ENCODE results near the gene SLC26A11. TPM values are rescaled to one million over a fixed set of nuclear protein-coding genes. Genes with fewer than 3 reads are reported as not detected.

Gene SLC26A11
- total and polyA plus RNA-seq, 2 of the 13 experiments (the other 11 are each of a cell fraction or from before 2014, with no cell fraction given): 8.7 to 13.2 TPM

DNA sequence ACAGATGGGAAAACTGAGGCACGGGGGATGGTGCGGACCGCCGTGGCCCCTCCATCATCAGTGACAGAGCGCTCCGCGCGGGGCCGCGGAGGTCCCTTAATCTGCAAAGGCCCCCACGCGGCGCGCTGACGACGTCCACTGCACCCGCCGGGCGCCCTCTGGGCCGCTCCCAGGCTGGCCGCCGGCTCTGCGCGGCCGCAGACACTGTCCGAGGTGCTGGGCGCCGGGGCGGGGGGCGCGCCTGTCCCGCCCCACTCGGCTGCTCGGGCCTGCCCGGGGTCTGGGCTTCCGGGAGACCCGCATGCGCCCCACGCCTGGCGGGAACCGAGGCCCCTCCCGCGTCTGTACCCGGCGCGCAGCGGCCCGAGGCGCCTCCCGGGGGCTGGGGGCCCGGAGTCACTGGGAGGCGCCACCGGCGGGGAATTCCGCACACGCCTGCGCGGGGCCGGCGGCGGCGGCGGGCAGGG is 39.9 kb downstream of the SLC26A11 start (continued):
- TF ChIP-seq ZFP41 (CRISPR knock-in tag; IDR thresholded peaks at IDR 0.05; ENCODE audit: borderline replicate concordance): no peak
- TF ChIP-seq, protein P1, sequence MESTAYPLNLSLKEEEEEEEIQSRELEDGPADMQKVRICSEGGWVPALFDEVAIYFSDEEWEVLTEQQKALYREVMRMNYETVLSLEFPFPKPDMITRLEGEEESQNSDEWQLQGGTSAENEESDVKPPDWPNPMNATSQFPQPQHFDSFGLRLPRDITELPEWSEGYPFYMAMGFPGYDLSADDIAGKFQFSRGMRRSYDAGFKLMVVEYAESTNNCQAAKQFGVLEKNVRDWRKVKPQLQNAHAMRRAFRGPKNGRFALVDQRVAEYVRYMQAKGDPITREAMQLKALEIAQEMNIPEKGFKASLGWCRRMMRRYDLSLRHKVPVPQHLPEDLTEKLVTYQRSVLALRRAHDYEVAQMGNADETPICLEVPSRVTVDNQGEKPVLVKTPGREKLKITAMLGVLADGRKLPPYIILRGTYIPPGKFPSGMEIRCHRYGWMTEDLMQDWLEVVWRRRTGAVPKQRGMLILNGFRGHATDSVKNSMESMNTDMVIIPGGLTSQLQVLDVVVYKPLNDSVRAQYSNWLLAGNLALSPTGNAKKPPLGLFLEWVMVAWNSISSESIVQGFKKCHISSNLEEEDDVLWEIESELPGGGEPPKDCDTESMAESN (CRISPR knock-in tag; conservative IDR thresholded peaks at IDR 0.05): peak; percentile 59; the same call in 1 of the 2 replicates
- TF ChIP-seq ZBTB21 (CRISPR knock-in tag; IDR thresholded peaks at IDR 0.05): no peak
- no peak for TF ChIP-seq ARID2 (CRISPR knock-in tag; IDR thresholded peaks at IDR 0.05; ENCODE audit: borderline replicate concordance)
- TF ChIP-seq, protein P2, sequence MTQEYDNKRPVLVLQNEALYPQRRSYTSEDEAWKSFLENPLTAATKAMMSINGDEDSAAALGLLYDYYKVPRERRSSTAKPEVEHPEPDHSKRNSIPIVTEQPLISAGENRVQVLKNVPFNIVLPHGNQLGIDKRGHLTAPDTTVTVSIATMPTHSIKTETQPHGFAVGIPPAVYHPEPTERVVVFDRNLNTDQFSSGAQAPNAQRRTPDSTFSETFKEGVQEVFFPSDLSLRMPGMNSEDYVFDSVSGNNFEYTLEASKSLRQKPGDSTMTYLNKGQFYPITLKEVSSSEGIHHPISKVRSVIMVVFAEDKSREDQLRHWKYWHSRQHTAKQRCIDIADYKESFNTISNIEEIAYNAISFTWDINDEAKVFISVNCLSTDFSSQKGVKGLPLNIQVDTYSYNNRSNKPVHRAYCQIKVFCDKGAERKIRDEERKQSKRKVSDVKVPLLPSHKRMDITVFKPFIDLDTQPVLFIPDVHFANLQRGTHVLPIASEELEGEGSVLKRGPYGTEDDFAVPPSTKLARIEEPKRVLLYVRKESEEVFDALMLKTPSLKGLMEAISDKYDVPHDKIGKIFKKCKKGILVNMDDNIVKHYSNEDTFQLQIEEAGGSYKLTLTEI (CRISPR knock-in tag; conservative IDR thresholded peaks at IDR 0.05): no peak
- TF ChIP-seq, protein P3, sequence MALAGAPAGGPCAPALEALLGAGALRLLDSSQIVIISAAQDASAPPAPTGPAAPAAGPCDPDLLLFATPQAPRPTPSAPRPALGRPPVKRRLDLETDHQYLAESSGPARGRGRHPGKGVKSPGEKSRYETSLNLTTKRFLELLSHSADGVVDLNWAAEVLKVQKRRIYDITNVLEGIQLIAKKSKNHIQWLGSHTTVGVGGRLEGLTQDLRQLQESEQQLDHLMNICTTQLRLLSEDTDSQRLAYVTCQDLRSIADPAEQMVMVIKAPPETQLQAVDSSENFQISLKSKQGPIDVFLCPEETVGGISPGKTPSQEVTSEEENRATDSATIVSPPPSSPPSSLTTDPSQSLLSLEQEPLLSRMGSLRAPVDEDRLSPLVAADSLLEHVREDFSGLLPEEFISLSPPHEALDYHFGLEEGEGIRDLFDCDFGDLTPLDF (CRISPR knock-in tag; IDR thresholded peaks at IDR 0.05): peak; percentile 59; the same call in 1 of the 2 replicates
- no peak for TF ChIP-seq KLF6 (CRISPR knock-in tag; IDR thresholded peaks at IDR 0.05)
- no peak for TF ChIP-seq ZNF549 (CRISPR knock-in tag; IDR thresholded peaks at IDR 0.05)
- TF ChIP-seq, protein P4, sequence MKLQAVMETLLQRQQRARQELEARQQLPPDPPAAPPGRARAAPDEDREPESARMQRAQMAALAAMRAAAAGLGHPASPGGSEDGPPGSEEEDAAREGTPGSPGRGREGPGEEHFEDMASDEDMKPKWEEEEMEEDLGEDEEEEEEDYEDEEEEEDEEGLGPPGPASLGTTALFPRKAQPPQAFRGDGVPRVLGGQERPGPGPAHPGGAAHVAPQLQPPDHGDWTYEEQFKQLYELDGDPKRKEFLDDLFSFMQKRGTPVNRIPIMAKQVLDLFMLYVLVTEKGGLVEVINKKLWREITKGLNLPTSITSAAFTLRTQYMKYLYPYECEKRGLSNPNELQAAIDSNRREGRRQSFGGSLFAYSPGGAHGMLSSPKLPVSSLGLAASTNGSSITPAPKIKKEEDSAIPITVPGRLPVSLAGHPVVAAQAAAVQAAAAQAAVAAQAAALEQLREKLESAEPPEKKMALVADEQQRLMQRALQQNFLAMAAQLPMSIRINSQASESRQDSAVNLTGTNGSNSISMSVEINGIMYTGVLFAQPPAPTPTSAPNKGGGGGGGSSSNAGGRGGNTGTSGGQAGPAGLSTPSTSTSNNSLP (IDR thresholded peaks at IDR 0.05; ENCODE audit: low read depth, low read length): no peak
- TF ChIP-seq DNMT3B (CRISPR knock-in tag; conservative IDR thresholded peaks at IDR 0.05): no peak
- TF ChIP-seq ZBTB38 (CRISPR knock-in tag; IDR thresholded peaks at IDR 0.05): no peak; the same call in 1 of the 2 replicates
- TF ChIP-seq, protein P5, sequence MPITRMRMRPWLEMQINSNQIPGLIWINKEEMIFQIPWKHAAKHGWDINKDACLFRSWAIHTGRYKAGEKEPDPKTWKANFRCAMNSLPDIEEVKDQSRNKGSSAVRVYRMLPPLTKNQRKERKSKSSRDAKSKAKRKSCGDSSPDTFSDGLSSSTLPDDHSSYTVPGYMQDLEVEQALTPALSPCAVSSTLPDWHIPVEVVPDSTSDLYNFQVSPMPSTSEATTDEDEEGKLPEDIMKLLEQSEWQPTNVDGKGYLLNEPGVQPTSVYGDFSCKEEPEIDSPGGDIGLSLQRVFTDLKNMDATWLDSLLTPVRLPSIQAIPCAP (CRISPR knock-in tag; IDR thresholded peaks at IDR 0.05; ENCODE audit: low read depth): no peak
- TF ChIP-seq, protein P6, sequence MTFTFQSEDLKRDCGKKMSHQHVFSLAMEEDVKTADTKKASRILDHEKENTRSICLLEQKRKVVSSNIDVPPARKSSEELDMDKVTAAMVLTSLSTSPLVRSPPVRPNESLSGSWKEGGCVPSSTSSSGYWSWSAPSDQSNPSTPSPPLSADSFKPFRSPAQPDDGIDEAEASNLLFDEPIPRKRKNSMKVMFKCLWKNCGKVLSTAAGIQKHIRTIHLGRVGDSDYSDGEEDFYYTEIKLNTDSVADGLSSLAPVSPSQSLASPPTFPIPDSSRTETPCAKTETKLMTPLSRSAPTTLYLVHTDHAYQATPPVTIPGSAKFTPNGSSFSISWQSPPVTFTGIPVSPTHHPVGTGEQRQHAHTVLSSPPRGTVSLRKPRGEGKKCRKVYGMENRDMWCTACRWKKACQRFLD (CRISPR knock-in tag; IDR thresholded peaks at IDR 0.05; ENCODE audit: borderline replicate concordance): 0 out of 2 replicates have a peak, but pooled peaks have one; percentile 29
- TF ChIP-seq SMC3 (IDR thresholded peaks at IDR 0.05; ENCODE audit: low read length): no peak
- no peak for TF ChIP-seq CBFB (CRISPR knock-in tag; IDR thresholded peaks at IDR 0.05)
- TF ChIP-seq, protein P7, sequence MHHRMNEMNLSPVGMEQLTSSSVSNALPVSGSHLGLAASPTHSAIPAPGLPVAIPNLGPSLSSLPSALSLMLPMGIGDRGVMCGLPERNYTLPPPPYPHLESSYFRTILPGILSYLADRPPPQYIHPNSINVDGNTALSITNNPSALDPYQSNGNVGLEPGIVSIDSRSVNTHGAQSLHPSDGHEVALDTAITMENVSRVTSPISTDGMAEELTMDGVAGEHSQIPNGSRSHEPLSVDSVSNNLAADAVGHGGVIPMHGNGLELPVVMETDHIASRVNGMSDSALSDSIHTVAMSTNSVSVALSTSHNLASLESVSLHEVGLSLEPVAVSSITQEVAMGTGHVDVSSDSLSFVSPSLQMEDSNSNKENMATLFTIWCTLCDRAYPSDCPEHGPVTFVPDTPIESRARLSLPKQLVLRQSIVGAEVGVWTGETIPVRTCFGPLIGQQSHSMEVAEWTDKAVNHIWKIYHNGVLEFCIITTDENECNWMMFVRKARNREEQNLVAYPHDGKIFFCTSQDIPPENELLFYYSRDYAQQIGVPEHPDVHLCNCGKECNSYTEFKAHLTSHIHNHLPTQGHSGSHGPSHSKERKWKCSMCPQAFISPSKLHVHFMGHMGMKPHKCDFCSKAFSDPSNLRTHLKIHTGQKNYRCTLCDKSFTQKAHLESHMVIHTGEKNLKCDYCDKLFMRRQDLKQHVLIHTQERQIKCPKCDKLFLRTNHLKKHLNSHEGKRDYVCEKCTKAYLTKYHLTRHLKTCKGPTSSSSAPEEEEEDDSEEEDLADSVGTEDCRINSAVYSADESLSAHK (CRISPR knock-in tag; IDR thresholded peaks at IDR 0.05; ENCODE audit: borderline replicate concordance): no peak
- no peak; the same call in 1 of the 2 replicates for TF ChIP-seq ZNF709 (CRISPR knock-in tag; IDR thresholded peaks at IDR 0.05)
- TF ChIP-seq IKZF1 (IDR thresholded peaks at IDR 0.05): no peak

Measured in HepG2 (cell line).